ENCODE results near the gene CDK16.

CDK16 gene

DNA sequence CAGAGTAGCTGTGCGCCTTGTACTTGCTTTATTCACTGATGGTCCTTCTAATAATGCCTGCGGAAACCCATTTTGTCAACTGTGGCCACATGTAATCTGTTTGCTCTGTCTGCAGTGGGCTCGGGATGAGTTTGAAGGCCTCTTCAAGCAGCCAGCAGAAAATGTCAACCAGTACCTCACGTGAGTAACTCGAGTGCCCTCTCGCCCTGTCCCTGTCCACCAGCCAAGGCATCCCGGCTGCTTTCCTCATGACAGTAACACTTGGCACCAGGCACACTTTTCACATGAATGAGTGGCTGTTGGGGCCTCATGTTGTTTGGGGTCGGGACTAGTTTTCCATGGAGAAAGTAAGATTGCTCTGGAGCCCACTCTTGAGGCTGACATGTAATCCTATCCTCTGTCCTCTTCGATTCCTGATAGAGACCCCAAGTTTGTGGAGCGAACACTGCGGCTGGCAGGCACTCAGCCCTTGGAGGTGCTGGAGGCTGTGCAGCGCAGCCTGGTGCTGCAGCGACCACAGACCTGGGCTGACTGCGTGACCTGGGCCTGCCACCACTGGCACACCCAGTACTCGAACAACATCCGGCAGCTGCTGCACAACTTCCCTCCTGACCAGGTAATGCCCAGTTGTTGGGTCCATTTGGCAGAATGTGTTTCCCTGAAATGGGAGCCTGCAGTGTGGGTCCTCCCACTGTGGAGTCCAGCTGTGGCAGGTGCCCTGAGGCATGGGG is 8.8 kb upstream of the CDK16 start:
- DNase-seq (ENCODE audit: low read depth): no peak

DNA sequence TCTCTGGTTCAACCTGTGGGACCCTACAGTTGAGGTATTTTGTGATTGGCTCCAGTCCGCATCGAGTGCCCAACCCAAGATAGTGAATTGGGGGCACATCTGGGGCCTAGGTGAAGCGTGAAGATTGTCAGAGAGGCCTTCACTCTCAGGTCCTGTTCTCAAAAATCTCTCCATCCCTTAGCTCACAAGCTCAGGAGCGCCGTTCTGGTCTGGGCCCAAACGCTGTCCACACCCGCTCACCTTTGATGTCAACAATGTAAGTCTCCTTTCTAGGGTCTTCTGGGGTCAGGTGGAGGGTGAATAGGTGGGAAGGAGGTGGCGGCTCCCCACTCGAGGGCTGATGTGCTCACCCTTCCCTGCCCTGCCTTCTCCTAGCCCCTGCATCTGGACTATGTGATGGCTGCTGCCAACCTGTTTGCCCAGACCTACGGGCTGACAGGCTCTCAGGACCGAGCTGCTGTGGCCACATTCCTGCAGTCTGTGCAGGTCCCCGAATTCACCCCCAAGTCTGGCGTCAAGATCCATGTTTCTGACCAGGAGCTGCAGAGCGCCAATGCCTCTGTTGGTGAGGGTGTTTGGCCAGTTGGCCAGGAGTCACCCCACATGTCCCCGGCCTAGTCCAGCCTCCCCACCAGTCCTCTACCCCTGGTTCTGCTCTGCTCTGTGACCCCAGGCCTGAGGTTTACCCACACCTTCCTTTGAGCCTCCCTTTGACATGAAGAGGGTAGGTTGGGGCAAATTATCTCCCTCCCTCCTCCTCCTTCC is 7.6 kb upstream of the CDK16 start:
- DNase-seq (ENCODE audit: low read depth): no peak

DNA sequence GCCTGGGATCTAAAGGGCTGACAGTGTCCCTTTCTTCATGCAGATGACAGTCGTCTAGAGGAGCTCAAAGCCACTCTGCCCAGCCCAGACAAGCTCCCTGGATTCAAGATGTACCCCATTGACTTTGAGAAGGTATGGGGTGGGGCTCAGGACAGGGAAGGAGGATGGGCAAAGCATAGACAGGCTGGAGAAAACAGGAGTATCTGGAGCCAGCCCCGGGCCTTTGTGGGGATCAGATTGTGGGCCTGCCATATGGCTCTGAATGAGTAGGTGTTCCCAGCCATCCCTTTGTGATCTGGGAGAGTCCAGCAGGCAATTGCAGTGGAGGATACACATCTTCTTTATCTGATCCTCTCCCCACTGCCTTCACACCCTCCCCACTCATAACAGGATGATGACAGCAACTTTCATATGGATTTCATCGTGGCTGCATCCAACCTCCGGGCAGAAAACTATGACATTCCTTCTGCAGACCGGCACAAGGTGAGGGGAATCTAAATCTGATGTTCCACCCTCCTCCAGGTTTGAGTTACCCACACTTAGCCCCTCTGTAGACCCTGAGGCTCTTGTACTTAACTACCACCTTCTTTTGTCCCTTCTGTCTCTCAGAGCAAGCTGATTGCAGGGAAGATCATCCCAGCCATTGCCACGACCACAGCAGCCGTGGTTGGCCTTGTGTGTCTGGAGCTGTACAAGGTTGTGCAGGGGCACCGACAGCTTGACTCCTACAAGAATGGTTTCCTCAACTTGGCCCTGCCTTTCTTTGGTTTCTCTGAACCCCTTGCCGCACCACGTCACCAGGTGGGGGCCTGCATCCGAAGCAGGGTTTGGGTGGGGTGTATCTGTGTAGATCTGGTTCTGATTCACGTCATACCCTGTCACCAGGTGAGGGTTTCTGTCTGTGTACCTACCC is 5.8 kb upstream of the CDK16 start:
- DNase-seq (ENCODE audit: low read depth): no peak

DNA sequence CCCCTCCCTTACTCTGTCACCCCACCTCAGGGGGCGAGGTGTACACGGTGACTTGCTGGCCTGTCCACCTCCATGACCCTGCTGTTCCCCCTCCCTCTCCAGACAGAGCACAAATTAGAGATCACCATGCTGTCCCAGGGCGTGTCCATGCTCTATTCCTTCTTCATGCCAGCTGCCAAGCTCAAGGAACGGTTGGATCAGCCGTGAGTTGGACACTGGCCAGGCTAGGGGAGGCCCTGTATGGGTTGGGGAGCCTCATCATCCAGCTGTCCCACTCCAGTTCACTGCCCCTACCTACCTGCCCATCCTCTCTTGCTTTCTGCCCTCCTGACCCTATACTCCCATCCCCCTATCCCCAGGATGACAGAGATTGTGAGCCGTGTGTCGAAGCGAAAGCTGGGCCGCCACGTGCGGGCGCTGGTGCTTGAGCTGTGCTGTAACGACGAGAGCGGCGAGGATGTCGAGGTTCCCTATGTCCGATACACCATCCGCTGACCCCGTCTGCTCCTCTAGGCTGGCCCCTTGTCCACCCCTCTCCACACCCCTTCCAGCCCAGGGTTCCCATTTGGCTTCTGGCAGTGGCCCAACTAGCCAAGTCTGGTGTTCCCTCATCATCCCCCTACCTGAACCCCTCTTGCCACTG is 3.9 kb upstream of the CDK16 start:
- DNase-seq (ENCODE audit: low read depth): no peak

DNA sequence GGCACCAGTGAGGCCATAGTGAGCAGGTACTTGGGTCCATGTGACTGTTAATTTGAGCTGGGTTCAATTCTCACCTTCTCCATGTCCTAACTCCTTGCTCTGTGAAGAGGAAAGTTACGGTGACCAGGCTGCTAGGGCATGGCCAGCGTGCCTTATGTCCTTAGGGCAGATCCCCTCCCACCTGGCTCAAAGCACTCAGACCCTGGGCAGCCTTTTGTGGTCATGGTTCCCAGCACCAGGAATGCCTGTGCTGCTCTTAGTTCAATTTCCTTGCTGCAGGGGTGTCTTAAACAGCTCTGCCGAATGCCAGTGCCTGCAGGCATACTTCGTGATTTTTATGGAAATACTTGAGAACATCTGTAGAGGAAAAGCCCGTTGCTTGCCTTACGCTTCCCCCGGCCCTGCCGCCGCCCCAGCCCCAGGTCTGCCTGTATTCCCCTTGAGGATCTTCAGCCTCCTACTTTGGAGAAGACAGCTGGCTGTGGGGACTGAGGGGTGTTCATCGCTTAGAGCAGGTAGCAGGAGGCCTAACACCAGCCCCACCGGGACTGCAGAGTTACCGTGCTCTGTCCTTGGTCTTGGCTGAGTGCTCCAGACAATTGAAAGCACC is 3.1 kb upstream of the CDK16 start:
- DNase-seq (ENCODE audit: low read depth): no peak

DNA sequence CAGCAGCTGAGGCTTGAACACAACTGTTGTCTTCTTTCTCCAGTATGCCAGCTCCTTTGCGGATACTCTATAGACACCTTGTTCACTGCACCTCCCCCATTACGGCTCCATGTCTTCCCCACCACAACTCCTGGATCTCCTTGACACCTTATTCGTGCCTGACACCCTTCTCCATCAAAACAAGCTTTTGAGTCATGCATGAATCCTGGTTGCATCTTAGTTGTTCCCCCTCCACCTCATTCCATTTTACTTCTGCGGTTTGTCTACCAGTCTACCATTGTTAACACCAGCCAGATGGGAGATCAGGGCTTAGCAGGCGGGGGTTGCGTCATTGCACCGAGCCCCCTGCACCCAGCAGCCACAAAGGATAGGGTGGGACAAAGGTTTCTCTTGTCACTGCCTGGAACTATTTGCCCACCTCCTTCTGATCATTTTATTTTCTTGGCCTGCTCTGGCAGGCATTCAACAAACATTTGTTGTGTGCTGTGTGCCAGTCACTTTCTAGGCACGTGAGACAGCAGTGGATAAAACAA is 2.0 kb upstream of the CDK16 start:
- no peak for DNase-seq (ENCODE audit: low read depth)

DNA sequence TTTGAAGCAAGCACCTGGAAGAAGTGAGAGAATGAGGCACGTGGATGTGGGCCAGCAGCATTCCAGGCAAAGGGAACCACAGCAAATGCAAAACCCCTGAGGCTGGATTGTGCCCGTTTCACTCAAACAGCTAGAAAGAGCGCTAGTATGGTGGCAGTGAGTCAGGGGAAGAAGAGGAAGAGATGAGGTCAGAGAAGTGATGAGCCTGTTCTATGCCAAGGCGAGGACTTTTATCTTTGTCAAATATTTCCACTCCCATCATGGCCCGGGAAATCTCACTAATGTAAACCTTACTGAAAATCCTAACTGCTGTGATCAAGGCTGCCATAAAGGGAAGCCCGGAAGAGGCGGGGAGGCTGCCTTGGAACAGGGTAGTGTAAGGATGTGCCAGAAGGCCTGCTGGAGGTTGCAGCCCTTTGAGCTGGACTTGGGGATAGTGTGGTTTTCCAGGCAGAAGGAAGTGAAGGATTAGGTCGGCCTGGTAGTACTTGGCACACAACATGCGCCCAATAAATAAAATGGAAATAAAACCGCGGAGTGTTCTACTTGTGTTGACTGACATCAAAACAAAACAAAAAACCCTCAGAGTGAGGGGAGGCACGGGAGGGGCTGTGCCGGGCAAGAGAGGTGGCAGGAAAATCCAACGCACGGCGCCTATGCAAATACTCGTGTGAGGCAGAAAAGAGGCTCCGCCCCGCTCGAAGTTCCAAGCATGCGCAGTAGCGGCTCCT is 1.2 kb upstream of the CDK16 start:
- DNase-seq (ENCODE audit: low read depth): peak; percentile 18

DNA sequence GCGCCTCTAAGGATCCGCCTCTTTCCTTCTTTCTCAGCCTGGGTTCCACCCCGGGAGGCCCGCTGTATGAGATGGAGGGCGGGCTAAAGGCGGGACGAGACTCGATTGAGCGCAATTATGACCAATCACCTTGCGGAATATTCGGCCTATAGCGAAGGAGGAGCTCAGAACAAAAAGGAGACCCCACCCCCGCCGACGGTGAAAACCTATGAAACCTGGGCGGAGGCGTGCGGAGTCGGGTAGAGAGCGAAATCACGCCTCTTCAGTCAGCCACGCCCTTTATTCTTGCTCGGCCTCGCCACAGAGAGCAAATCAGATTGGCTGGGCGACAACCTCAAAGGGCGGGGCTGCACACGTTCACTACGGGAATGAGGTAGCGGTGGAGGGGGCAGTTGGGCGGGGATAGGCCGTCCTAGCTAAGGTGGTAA is 615 bp upstream of the CDK16 start:
- peak; percentile 98 for DNase-seq (ENCODE audit: low read depth)

DNA sequence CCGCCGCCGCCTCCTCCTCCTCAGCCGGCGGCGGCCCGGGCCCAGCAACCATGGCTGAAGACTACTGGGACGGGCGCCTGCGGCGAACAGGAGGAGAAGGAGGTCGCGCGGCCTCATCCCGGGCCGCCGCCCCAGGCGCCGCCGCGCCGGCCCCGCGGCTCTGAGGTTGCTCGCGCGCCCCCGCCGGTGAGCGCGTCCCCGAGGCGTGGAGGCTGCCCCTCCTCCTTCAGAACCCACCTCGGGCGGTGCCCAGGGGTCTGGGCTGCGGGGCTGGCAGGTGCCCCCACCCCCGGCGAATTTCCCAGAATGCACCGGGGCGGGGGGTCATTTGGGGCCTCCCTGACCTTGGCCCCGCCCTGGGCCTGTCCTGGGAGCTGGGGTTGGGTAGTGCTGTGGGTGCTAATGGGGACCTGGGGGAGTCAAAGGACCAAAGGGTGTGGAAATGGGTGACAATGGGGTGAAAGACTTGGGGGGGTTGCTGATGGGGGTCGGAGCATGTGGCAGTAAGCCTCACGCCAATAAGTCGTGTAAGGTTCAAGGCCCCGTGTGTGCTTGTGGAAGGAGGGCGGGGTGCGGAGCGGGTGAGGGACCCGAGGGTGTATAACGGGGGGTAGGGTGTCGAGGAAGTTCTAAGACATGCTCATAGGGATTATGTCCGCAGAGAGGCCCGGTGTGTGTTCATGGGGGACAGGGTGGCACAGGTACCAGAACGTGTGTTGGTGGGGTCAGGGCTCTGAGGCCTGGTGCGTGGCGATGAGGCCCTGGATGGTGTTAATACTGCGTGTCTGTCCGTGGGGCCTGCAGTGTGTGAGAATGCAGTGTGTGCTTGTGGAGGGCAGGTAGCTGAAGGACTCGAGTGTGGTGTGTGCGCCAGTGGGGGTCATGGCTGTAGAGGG is 687 bp downstream of the CDK16 start:
- DNase-seq (ENCODE audit: low read depth): peak; percentile 30

DNA sequence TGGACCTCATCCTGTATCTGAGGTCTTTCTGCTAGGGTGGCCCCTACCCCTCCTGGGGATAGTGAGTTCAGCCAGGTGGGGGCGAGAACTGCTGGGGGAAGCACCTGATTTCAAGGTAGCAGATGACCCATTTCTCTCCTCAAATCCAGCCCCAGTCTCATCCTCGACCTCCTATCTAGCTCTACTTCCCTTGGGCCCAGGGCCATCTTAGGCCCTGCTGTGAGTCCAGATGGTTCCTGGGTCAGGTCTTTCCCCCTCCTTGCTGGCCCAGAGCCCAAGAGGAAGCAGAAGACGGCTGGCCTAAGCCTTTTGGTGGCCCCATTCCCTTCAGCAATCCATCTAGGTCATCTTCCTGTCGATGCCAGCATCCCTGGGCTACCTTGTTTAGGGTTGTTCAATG is 3.3 kb downstream of the CDK16 start:
- no peak for DNase-seq (ENCODE audit: low read depth)

DNA sequence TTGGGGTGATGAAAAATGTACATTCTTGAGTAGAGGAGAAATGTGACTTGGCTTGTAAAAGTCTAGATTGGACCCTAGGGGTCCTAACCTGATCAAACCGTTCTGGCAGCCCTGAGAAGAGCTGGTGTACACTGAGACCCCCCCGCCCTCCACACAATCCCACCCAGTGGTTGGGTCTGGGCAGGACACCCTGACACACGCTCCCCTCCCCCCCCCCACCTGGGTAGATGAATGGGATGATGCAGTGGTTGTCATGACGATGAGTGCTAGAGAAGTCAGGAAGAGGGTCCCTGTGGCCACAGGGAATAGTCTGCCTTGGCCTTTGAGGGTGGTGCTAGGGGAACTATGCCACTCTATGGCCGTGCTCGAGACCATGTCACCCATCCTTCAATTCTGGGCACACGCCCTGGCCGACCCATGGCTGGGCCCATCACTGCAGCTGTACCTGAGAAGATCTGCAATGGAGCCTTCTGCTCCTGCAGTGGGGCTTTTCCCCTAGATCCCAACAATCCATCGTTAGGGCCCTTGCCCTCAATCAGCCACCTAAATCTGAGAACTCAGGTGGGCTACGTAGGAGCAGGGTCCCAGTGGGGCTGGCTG is 4.4 kb downstream of the CDK16 start:
- DNase-seq (ENCODE audit: low read depth): no peak

DNA sequence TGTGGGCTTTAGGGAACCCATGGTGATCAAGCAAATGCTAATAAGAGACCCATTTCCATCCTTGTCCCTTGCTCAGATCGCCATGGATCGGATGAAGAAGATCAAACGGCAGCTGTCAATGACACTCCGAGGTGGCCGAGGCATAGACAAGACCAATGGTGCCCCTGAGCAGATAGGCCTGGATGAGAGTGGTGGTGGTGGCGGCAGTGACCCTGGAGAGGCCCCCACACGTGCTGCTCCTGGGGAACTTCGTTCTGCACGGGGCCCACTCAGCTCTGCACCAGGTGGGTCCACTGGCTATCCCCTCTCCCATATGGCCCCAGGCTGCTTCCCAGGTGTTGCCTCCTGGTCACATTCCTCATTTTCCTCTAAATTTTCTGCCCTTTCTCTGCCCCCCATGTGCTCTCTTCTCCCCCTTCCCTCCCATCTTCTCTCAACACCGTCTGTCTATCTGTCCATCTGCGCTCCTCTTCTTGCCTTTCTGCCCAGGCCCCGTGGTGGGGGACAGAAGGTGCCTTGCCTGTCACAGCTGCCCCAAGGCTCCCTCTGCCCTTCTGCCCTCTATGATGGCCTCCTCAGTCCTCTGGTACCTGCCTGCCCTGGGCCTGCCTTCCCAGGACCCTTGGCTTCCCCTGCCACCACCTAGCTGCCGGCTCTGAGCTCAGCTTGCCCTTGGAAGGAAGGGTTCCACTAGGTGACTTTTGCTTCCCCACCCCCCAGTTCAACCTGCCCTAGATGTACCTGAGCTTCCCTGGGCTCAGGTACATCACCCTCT is 5.2 kb downstream of the CDK16 start:
- DNase-seq (ENCODE audit: low read depth): no peak

DNA sequence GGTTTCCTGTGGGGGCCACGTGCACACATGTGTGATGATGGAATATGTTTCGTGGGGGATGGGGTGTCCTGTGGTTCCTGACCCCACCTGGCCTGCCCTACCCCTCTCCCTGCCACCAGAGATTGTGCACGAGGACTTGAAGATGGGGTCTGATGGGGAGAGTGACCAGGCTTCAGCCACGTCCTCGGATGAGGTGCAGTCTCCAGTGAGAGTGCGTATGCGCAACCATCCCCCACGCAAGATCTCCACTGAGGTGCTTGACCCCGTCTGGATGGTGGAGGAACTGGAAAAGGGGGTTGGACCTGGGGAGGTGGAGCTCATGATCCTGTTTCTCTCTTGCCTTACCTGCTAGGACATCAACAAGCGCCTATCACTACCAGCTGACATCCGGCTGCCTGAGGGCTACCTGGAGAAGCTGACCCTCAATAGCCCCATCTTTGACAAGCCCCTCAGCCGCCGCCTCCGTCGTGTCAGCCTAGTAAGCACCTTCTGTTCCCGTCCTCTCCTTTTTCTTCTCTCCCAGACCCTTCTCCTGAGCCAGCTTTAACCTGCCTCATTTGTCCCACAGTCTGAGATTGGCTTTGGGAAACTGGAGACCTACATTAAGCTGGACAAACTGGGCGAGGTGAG is 5.9 kb downstream of the CDK16 start:
- no peak for DNase-seq (ENCODE audit: low read depth)

DNA sequence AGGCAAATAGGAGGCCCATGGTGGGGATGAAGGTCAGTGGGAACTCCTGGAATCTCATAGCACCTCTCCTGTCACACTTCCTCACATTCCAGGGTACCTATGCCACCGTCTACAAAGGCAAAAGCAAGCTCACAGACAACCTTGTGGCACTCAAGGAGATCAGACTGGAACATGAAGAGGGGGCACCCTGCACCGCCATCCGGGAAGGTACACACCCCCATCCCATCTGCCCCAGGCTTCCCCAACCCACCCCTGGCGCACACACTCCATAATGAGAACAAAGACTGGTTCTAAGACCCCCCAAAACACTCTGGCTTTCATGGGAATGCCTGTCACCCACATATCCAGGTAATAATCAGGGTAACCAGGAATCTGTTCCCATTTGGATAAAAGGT is 6.4 kb downstream of the CDK16 start:
- DNase-seq (ENCODE audit: low read depth): no peak

DNA sequence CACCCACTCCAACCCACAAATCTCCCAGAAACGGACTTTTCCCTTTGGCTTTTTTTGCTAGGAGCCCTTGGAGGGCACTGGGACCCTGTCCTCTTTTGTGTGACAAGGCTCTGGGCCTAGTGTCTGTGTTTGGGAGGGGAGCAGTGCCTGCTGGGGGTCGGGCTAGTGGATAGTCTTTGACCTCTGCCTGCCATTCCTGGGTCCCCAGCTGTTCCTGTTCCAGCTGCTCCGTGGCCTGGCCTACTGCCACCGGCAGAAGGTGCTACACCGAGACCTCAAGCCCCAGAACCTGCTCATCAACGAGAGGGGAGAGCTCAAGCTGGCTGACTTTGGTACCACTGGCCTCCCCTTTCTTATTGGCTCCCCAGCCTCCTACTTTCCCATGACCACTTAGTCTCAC is 7.6 kb downstream of the CDK16 start:
- DNase-seq (ENCODE audit: low read depth): no peak

DNA sequence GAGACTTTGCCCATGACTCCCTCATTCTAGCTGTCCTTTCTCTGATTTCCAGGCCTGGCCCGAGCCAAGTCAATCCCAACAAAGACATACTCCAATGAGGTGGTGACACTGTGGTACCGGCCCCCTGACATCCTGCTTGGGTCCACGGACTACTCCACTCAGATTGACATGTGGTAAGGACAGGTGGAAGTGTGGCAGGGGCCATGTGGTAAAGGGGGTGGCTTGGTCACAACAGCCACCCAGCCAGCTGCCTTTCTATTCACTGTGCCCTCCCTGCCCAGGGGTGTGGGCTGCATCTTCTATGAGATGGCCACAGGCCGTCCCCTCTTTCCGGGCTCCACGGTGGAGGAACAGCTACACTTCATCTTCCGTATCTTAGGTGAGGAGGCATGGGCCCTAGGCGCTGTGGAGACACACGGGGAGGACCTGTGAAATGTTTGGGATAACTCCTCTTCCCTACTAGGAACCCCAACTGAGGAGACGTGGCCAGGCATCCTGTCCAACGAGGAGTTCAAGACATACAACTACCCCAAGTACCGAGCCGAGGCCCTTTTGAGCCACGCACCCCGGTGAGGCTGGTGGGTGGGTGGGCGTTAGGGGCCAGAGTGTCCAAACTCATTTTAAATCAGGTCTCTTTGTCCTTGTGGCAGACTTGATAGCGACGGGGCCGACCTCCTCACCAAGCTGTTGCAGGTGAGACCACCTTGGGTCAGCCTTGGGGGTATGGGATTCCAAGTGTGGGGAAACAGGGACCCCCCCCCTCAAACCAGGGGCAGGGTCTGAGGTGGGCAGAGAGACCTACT is 8.3 kb downstream of the CDK16 start:
- no peak for DNase-seq (ENCODE audit: low read depth)

DNA sequence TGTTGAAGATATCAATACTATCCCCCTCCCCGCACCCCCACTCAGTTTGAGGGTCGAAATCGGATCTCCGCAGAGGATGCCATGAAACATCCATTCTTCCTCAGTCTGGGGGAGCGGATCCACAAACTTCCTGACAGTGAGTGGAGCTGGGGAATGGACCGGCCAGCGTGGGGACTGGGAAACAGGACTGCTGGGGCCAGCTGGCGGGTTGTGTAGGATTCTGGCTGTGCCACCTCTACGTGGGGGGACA is 8.8 kb downstream of the CDK16 start:
- no peak for DNase-seq (ENCODE audit: low read depth)

Data from T follicular helper cell (primary cell).